ENCODE results near the gene JDP2. TPM values are rescaled to one million over a fixed set of nuclear protein-coding genes. Genes with fewer than 3 reads are reported as not detected.

Gene JDP2
- total and polyA plus RNA-seq, 3 donors from 2014 or later, result 10.7 to 19.0 (median 14.0) TPM

DNA sequence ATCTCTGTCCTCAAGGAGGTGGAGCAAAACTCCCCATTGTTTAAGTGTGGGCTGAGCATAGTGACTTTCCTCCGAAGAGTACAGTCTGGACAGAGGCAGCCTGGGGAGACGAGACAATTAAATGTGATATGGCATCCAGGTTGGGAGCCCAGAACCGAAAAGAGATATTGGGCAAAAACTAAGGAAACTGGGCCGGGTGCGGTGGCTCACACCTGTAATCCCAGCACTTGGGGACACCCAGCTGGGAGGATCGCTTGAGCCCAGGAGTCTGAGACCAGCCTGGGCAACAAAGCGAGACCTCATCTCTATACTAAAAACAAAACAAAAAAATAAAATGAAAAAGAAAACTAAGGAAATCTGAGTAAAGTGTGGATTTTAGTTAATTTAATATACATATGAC is 35.9 kb upstream of the JDP2 start:
- Histone ChIP-seq H3K4me3 (no peak overlapping the region), H3K4me1 (no peaks in the 10 kb centered on the region), H3K36me3 (ENCODE audit: low read depth, missing control alignments) (no peaks in the 10 kb centered on the region), H3K9me3 (no peaks in the 10 kb centered on the region), H3K27ac (no peak overlapping the region), H3K27me3 (no peaks in the 10 kb centered on the region)
- DNase-seq, result no peak
- intact Hi-C loops (cut with DNase I; ENCODE audit: low total_unique reads), result no loop called here
- whole genome bisulfite sequencing, 2 donors, result 66 to 77% methylated on average over 7 of the region's 7 CpGs
- TF ChIP-seq, protein P1, sequence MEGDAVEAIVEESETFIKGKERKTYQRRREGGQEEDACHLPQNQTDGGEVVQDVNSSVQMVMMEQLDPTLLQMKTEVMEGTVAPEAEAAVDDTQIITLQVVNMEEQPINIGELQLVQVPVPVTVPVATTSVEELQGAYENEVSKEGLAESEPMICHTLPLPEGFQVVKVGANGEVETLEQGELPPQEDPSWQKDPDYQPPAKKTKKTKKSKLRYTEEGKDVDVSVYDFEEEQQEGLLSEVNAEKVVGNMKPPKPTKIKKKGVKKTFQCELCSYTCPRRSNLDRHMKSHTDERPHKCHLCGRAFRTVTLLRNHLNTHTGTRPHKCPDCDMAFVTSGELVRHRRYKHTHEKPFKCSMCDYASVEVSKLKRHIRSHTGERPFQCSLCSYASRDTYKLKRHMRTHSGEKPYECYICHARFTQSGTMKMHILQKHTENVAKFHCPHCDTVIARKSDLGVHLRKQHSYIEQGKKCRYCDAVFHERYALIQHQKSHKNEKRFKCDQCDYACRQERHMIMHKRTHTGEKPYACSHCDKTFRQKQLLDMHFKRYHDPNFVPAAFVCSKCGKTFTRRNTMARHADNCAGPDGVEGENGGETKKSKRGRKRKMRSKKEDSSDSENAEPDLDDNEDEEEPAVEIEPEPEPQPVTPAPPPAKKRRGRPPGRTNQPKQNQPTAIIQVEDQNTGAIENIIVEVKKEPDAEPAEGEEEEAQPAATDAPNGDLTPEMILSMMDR (IDR thresholded peaks at IDR 0.05), result no peak
- no peak for TF ChIP-seq POLR2A (IDR thresholded peaks at IDR 0.05)

DNA sequence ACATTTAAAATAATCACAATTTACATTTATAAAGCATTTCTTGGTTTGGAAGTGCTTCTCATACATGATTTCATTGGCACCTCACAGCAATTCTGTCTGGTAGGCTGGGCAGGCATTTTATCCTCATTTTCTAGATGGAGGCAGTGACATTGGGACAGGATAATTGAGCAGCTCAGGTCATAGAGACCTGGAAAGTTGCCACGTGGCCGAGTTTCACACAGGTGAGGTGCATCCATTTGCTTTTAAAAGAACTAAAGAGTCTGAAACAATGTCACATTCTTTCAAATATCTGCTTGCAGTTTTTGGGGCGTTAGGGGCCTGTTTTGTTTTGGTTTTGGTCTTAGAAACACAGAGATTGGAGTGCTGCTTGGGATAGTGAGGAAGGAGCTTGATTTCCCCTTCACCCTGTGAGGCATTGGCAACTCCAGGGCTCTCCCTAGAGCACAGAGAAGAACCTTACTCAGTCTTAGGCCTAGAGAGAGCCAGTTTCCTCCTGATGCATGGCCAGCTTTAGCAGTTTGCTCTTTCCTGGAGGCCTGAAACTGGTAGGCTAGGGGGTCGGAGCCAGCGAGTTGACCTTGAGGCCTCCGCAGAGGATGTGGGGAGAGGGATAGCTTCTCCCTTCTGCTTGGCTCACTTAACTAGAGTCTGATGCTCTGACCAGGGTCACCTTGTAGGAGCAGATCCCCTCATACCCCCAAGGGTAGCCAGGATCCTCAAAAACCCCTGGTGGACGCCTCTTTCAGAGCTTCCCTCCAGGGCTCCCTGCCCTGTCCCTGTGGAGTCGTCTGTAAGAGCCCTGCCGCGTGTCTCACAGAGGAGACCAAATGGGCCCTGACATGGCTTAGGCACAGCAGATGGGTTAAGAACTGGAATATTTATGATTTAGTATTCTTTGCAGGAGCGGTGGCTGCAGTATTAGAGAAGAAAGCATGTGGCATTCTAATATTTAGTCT is 34.9 kb upstream of the JDP2 start:
- Histone ChIP-seq H3K4me1 (no peaks in the 10 kb centered on the region), H3K36me3 (ENCODE audit: low read depth, missing control alignments) (no peaks in the 10 kb centered on the region), H3K9me3 (no peaks in the 10 kb centered on the region), H3K27ac (no peak overlapping the region), H3K4me3 (no peak overlapping the region), H3K27me3 (no peaks in the 10 kb centered on the region)
- WGBS, 2 donors, result 66 to 72% methylated on average over 9 to 11 of the region's 11 CpGs
- TF ChIP-seq, protein P1 (IDR thresholded peaks at IDR 0.05), result no peak
- no peak for TF ChIP-seq POLR2A (IDR thresholded peaks at IDR 0.05)
- DNase-seq, result no peak
- intact Hi-C loops (cut with DNase I; ENCODE audit: low total_unique reads), result no loop called here

DNA sequence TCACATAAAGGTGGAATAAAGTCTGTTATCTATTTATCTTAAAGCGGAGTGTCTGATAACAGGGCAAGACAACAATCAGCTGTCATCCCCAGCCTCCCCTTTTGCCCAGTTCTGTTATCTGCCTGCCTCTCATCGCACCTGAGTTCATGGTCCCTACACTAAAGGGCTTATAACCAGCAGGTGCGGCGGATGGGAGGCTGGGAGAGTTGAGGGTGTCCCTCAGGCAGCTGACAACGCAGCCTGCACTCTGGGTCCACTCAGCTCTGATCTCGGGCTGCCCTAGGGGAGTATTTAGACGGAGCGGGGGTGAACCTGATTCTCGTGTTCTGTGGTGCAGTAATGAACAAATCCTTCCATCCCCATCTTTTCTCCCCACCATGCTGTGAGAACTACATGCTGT is 34.0 kb upstream of the JDP2 start:
- H3K27me3 ChIP-seq, result no peaks in the 10 kb centered on the region
- no peaks in the 10 kb centered on the region for H3K9me3 ChIP-seq
- intact Hi-C loops (cut with DNase I; ENCODE audit: low total_unique reads), result no loop called here
- no peaks in the 10 kb centered on the region for H3K36me3 ChIP-seq (ENCODE audit: low read depth, missing control alignments)
- WGBS, 2 donors, result 94 to 97% methylated on average over 5 to 9 of the region's 9 CpGs
- H3K4me3 ChIP-seq, result no peak overlapping the region
- no peak overlapping the region for H3K27ac ChIP-seq
- no peak for DNase-seq
- H3K4me1 ChIP-seq, result no peaks in the 10 kb centered on the region
- TF ChIP-seq, protein P1 (IDR thresholded peaks at IDR 0.05), result no peak
- no peak for TF ChIP-seq POLR2A (IDR thresholded peaks at IDR 0.05)

DNA sequence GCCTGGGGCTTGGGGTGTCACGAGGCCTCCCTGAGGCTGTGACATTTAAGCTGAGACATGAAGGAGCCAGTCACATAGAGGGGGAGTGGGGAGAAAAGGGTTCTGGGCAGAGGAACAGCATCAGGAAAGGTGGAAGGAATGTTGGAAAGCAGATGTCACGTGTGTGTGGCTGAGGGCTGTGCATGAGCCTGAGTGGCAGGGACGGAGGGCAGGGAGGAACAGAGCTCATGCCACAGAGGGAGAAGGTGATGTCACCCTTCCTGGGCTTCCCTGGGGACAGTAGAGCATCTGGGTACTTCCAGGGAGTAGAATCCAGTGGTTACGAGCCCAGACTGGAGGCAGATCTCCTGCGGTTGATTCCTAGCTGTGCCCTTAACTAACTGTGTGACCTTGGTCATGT is 32.0 kb upstream of the JDP2 start:
- Histone ChIP-seq H3K27ac (no peak overlapping the region), H3K36me3 (ENCODE audit: low read depth, missing control alignments) (no peaks in the 10 kb centered on the region), H3K4me3 (no peak overlapping the region), H3K27me3 (no peaks in the 10 kb centered on the region), H3K4me1 (peaks cover 2% of the 10 kb centered on the region), H3K9me3 (no peaks in the 10 kb centered on the region)
- intact Hi-C loops (cut with DNase I; ENCODE audit: low total_unique reads), result no loop called here
- TF ChIP-seq, protein P1 (IDR thresholded peaks at IDR 0.05), result no peak
- TF ChIP-seq POLR2A (IDR thresholded peaks at IDR 0.05), result no peak
- no peak for DNase-seq
- WGBS, 2 donors, result 89 to 90% methylated on average over 5 of the region's 5 CpGs
